ENCODE data around the gene GPR15.

GPR15 gene

GRCh38 chr3:98531622-98532274, at the start of gene GPR15:
Gene GPR15, plus strand, starts transcription at chr3:98531978. Its CDS starts 56 bp downstream, at chr3:98532034.
- no peak for DNase-seq
- no peaks in the 10 kb centered on the region for H3K36me3 ChIP-seq (replicated peaks)
- H3K27ac ChIP-seq, result no peak within 1 kb of the TSS
- TF ChIP-seq, protein P1, sequence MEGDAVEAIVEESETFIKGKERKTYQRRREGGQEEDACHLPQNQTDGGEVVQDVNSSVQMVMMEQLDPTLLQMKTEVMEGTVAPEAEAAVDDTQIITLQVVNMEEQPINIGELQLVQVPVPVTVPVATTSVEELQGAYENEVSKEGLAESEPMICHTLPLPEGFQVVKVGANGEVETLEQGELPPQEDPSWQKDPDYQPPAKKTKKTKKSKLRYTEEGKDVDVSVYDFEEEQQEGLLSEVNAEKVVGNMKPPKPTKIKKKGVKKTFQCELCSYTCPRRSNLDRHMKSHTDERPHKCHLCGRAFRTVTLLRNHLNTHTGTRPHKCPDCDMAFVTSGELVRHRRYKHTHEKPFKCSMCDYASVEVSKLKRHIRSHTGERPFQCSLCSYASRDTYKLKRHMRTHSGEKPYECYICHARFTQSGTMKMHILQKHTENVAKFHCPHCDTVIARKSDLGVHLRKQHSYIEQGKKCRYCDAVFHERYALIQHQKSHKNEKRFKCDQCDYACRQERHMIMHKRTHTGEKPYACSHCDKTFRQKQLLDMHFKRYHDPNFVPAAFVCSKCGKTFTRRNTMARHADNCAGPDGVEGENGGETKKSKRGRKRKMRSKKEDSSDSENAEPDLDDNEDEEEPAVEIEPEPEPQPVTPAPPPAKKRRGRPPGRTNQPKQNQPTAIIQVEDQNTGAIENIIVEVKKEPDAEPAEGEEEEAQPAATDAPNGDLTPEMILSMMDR (IDR thresholded peaks at IDR 0.05; ENCODE audit: low read depth, low read length, missing control alignments), result no peak
- no peaks in the 10 kb centered on the region for H3K27me3 ChIP-seq (replicated peaks)
- no peak within 1 kb of the TSS for H3K4me3 ChIP-seq (ENCODE audit: low read depth, low read length)
- in situ Hi-C loops (cut with HindIII; ENCODE audit: low pct_ligation_motif_present, low sequenced_read_pairs), result no loop called here

DNA sequence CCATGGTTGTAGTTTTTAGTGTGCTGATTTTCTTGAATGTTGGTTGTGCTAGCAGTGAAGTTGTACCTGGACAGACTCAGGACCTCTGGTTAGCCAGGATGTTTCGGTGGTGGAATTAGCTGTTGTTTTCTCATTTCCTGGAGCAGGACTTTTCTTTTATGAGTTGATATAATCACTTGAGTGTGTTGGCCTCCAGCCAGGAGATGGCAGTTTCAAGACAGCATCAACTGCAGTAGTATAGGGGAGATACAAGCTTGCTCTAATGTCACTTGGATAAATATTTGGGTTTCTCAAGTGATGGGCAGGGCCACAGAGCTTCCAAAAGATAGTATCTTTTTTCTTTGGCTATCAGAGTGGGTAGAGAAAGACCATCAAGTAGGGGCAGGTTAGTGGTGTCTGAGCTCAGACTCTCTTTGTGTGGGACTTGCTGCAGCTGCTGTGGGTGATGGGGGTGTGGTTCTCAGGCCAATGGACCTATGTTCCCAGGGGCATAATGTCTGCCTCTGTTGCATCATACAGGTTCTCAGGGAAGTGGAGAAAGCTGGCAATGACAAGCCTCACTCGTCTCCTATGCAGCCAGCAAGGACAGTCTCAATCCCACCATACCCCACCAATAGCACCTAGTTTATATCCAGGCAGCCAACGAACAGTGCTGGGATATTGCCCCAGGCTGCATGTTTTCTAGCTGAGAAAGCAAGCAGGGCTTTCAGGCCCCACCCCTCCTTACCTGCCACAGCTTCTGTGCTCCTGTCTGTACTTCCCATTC, 48.9 kb upstream of the GPR15 start:
- no peak for DNase-seq
- no peak overlapping the region for H3K27ac ChIP-seq
- in situ Hi-C loops (cut with HindIII; ENCODE audit: low pct_ligation_motif_present, low sequenced_read_pairs), result no loop called here
- no peaks in the 10 kb centered on the region for H3K36me3 ChIP-seq (replicated peaks)
- H3K27me3 ChIP-seq (replicated peaks), result no peaks in the 10 kb centered on the region
- H3K4me3 ChIP-seq (ENCODE audit: low read depth, low read length), result no peak overlapping the region
- TF ChIP-seq, protein P1 (IDR thresholded peaks at IDR 0.05; ENCODE audit: low read depth, low read length, missing control alignments), result no peak

- Histone ChIP-seq H3K36me3 (replicated peaks) (no peaks in the 10 kb centered on the region), H3K27me3 (replicated peaks) (no peaks in the 10 kb centered on the region), H3K27ac (no peak overlapping the region), H3K4me3 (ENCODE audit: low read depth, low read length) (no peak overlapping the region)
- no peak for DNase-seq
- in situ Hi-C loops (cut with HindIII; ENCODE audit: low pct_ligation_motif_present, low sequenced_read_pairs), result no loop called here
- TF ChIP-seq, protein P1 (IDR thresholded peaks at IDR 0.05; ENCODE audit: low read depth, low read length, missing control alignments), result no peak
These were observed 48.2 kb upstream of the GPR15 start for GRCh38 chr3:98483626-98484025.

DNA sequence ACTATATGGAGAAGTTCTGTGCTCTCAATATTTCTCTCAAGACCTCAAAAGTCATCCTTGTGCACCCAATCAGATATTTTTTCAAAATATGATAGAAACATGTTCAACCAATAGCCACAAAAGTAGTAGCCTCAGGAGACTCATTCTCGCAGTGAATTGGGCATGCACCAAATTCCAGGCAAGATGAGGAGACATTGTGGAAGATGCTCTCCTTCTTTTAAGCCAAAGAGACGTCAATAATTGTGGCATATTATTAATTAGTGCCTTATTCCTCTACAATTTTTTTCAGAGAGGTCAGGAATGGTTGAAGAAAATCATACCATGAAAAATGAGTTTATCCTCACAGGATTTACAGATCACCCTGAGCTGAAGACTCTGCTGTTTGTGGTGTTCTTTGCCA, 34.4 kb upstream of the GPR15 start, which contains the start of gene OR5K2:
Gene OR5K2, plus strand, starts transcription at position 301 of the 400 bp plus-strand sequence. Its CDS starts 0 bp downstream, at position 301.
- in situ Hi-C loops (cut with HindIII; ENCODE audit: low pct_ligation_motif_present, low sequenced_read_pairs), result no loop called here
- DNase-seq, result no peak
- H3K27me3 ChIP-seq (replicated peaks), result no peaks in the 10 kb centered on the region
- H3K36me3 ChIP-seq (replicated peaks), result no peaks in the 10 kb centered on the region
- H3K4me3 ChIP-seq (ENCODE audit: low read depth, low read length), result no peak within 1 kb of the TSS
- TF ChIP-seq, protein P1 (IDR thresholded peaks at IDR 0.05; ENCODE audit: low read depth, low read length, missing control alignments), result no peak
- no peak within 1 kb of the TSS for H3K27ac ChIP-seq

GRCh38 chr3:98500019-98500418, 31.8 kb upstream of the GPR15 start:
- Histone ChIP-seq H3K27ac (no peak overlapping the region), H3K36me3 (replicated peaks) (no peaks in the 10 kb centered on the region), H3K4me3 (ENCODE audit: low read depth, low read length) (no peak overlapping the region), H3K27me3 (replicated peaks) (no peaks in the 10 kb centered on the region)
- in situ Hi-C loops (cut with HindIII; ENCODE audit: low pct_ligation_motif_present, low sequenced_read_pairs), result no loop called here
- TF ChIP-seq, protein P1 (IDR thresholded peaks at IDR 0.05; ENCODE audit: low read depth, low read length, missing control alignments), result no peak
- DNase-seq, result no peak

All from brain microvascular endothelial cell (primary cell).